Ishikawa (cell line): ENCODE data around the gene GRB10.

Source experiments
- CREB1 ChIP-seq: IDR thresholded peaks from 2 replicates; pipeline ENCODE4 v1.6.1; 2012; ENCODE audit warnings: low read depth
- EGR1 ChIP-seq: IDR thresholded peaks from 2 replicates; pipeline ENCODE4 v1.6.1; 2012
- EP300 ChIP-seq: IDR thresholded peaks from 2 replicates; pipeline ENCODE4 v1.6.1; 2012; ENCODE audit warnings: borderline replicate concordance
- MAX ChIP-seq: IDR thresholded peaks from 2 replicates; pipeline ENCODE4 v1.6.1; 2012
- NFIC ChIP-seq: IDR thresholded peaks from 2 replicates; pipeline ENCODE4 v1.6.1; 2012
- RAD21 ChIP-seq: IDR thresholded peaks from 2 replicates; pipeline ENCODE4 v1.6.1; 2012; ENCODE audit warnings: low read depth
- REST ChIP-seq: IDR thresholded peaks from 2 replicates; pipeline ENCODE4 v1.6.1; 2012; ENCODE audit warnings: low read depth, mild to moderate bottlenecking
- TAF1 ChIP-seq: IDR thresholded peaks from 2 replicates; pipeline ENCODE4 v1.6.1; 2012; ENCODE audit warnings: low read depth, mild to moderate bottlenecking
- TCF12 ChIP-seq: IDR thresholded peaks from 2 replicates; pipeline ENCODE4 v1.6.1; 2012; ENCODE audit warnings: low read depth
- YY1 ChIP-seq: IDR thresholded peaks from 2 replicates; pipeline ENCODE4 v1.6.1; 2012; ENCODE audit warnings: low read depth

GRCh38 chr7:50564171-50564570 is 218.5 kb downstream of the GRB10 start:
- TF ChIP-seq TCF12 (no peak), RAD21 (no peak), EGR1 (no peak), NFIC (no peak), YY1 (no peak), TAF1 (no peak), EP300 (no peak), REST (no peak), CREB1 (no peak), MAX (no peak)
